OCI-LY7 (cell line): Measurements from ENCODE around the gene SEMA6B. TPM values are rescaled to one million over a fixed set of nuclear protein-coding genes. Genes with fewer than 3 reads are reported as not detected.

ENCODE experiments used
- BruUV-seq: library from RNA; stranded (reverse); fragments of 400-500 nt; replicated peaks from 2 replicates; lab custom pipeline; 2021; lab: Mats Ljungman, UMichigan
- CTCF ChIA-PET: fragments of 300-600 bp; sonication (Branson Sonifier 250); formaldehyde crosslinking; loops from one replicate; lab custom pipeline; 2022; ENCODE audit warnings: antibody characterized with exemption; ENCODE audit not compliant: unreplicated experiment; lab: Charles Lee
- POLR2A ChIA-PET: fragments of 300-600 bp; sonication (Branson Sonifier 250); formaldehyde crosslinking; loops from one replicate; lab custom pipeline; 2022; ENCODE audit warnings: antibody characterized with exemption; lab: Charles Lee
- DNase-seq: peaks from one replicate; pipeline ENCODE4 v3.0.0-alpha.2; 2015; ENCODE audit warnings: low spot score
- H2AFZ ChIP-seq: fragments of 200-600 bp; sonication (generic), shearing (Covaris generic); 2 replicates; pipeline ENCODE4 v1.6.1; 2014; ENCODE audit warnings: mild to moderate bottlenecking, antibody characterized with exemption, low read length, moderate library complexity
- H3K27ac ChIP-seq: fragments of 200-600 bp; sonication (generic); 2 replicates; pipeline ENCODE4 v1.5.1; 2014; ENCODE audit warnings: mixed run types, low read depth, mild to moderate bottlenecking, moderate library complexity, low read length, inconsistent platforms; ENCODE audit not compliant: poor library complexity, severe bottlenecking
- H3K36me3 ChIP-seq: fragments of 200-600 bp; sonication (generic); 2 replicates; pipeline ENCODE4 v1.6.1; 2014; ENCODE audit warnings: mild to moderate bottlenecking, antibody characterized with exemption, low read length, moderate library complexity, mixed read lengths; ENCODE audit not compliant: insufficient read depth
- H3K4me1 ChIP-seq: fragments of 200-600 bp; sonication (generic); 2 replicates; pipeline ENCODE4 v1.5.1; 2014; ENCODE audit warnings: mild to moderate bottlenecking, low read length; ENCODE audit not compliant: insufficient read depth, poor library complexity, severe bottlenecking
- H3K4me2 ChIP-seq: fragments of 200-600 bp; sonication (generic); 2 replicates; pipeline ENCODE4 v1.6.1; 2014; ENCODE audit warnings: mild to moderate bottlenecking, low read length
- H3K4me3 ChIP-seq: fragments of 200-600 bp; sonication (generic); 2 replicates; pipeline ENCODE4 v1.5.1; 2014; ENCODE audit warnings: mild to moderate bottlenecking, low read depth, low read length; ENCODE audit not compliant: poor library complexity, severe bottlenecking
- H3K79me2 ChIP-seq: fragments of 200-600 bp; sonication (generic); 2 replicates; pipeline ENCODE4 v1.6.1; 2016; ENCODE audit warnings: low read depth, mild to moderate bottlenecking, low read length, moderate library complexity, mixed read lengths; ENCODE audit not compliant: insufficient read depth
- H3K9me2 ChIP-seq: fragments of 200-600 bp; sonication (generic); 2 replicates; pipeline ENCODE4 v1.6.1; 2016; ENCODE audit warnings: mild to moderate bottlenecking, low read length, mixed read lengths; ENCODE audit not compliant: insufficient read depth
- H3K9me3 ChIP-seq: fragments of 200-600 bp; sonication (generic); 2 replicates; pipeline ENCODE4 v1.6.1; 2014; ENCODE audit warnings: mild to moderate bottlenecking, mixed run types, low read length, mixed read lengths
- H4K20me1 ChIP-seq: fragments of 200-600 bp; sonication (generic); 2 replicates; pipeline ENCODE4 v1.6.1; 2014; ENCODE audit warnings: mild to moderate bottlenecking, antibody characterized with exemption, low read length, moderate library complexity, mixed read lengths; ENCODE audit not compliant: insufficient read depth
- EZH2phosphoT487 ChIP-seq: fragments of 200-600 bp; sonication (generic); IDR thresholded peaks from 2 replicates; pipeline ENCODE4 v1.6.1; 2018; ENCODE audit warnings: low read depth, borderline replicate concordance, mild to moderate bottlenecking, mixed run types, antibody characterized with exemption, low read length, moderate library complexity, mixed read lengths
- intact Hi-C: fragments of 100-400 bp; cut with micrococcal nuclease; formaldehyde crosslinking; loops from one replicate; pipeline ENCODE4 v1.10.0; 2022; ENCODE audit not compliant: unreplicated experiment
- total RNA-seq, 2 experiments: library from RNA; depleted of rRNA in 1 of 2; stranded (reverse); fragments of >200 nt in 1 of 2; shearing (Covaris generic) in 1 of 2; gene quantifications; 2 replicates each; pipeline ENCODE4 v1.2.3, GENCODE V29; 2014 to 2022
- TF ChIP-seq, protein P1 (sequence below): fragments of 200-600 bp; sonication (generic); conservative IDR thresholded peaks from 2 replicates; pipeline ENCODE4 v1.5.1; 2014; ENCODE audit warnings: mild to moderate bottlenecking, antibody characterized with exemption, low read length, moderate library complexity, mixed read lengths

The SEMA6B gene
- total RNA-seq, 2 experiments from 2014 or later: not detected

DNA sequence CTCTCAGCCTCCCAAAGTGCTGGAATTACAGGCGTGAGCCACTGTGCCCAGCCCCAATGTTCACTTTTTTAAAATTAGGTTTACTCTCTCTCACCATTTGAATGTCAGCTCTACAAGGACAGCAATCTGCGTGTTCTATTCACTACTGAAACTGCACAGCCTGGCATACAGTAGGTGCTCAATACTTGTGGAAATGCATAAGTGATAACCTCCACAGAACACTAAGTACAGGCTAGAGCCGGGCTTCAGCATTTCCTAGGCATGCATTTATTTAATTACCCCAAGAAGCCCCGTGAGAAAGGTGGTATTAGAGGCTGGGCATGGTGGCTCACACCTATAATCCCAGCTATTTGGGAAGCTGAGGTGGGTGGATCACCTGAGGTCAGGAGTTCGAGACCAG lies 46.7 kb upstream of the SEMA6B start:
- no peaks in the 10 kb centered on the region for H3K9me2 ChIP-seq
- no peaks in the 10 kb centered on the region for H4K20me1 ChIP-seq
- no peak overlapping the region for H3K4me2 ChIP-seq
- ChIA-PET POLR2A (interaction anchor here (0.7 kb wide), 1 partner anchor 66 kb away, joined by 3 read pairs; the partner anchor contains the start of gene LRG1), CTCF (no interaction called here)
- intact Hi-C loops: no loop called here
- H3K79me2 ChIP-seq: no peaks in the 10 kb centered on the region
- H3K9me3 ChIP-seq: no peaks in the 10 kb centered on the region
- no peak for DNase-seq
- H3K4me1 ChIP-seq: peaks cover 8% of the 10 kb centered on the region
- H3K36me3 ChIP-seq: no peaks in the 10 kb centered on the region
- no peak overlapping the region for H2AFZ ChIP-seq
- H3K27ac ChIP-seq: no peak overlapping the region
- no TSS peak for BruUV-seq
- TF ChIP-seq EZH2phosphoT487: no peak
- TF ChIP-seq, protein P1, sequence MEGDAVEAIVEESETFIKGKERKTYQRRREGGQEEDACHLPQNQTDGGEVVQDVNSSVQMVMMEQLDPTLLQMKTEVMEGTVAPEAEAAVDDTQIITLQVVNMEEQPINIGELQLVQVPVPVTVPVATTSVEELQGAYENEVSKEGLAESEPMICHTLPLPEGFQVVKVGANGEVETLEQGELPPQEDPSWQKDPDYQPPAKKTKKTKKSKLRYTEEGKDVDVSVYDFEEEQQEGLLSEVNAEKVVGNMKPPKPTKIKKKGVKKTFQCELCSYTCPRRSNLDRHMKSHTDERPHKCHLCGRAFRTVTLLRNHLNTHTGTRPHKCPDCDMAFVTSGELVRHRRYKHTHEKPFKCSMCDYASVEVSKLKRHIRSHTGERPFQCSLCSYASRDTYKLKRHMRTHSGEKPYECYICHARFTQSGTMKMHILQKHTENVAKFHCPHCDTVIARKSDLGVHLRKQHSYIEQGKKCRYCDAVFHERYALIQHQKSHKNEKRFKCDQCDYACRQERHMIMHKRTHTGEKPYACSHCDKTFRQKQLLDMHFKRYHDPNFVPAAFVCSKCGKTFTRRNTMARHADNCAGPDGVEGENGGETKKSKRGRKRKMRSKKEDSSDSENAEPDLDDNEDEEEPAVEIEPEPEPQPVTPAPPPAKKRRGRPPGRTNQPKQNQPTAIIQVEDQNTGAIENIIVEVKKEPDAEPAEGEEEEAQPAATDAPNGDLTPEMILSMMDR: no peak
- H3K4me3 ChIP-seq: no peak overlapping the region

DNA sequence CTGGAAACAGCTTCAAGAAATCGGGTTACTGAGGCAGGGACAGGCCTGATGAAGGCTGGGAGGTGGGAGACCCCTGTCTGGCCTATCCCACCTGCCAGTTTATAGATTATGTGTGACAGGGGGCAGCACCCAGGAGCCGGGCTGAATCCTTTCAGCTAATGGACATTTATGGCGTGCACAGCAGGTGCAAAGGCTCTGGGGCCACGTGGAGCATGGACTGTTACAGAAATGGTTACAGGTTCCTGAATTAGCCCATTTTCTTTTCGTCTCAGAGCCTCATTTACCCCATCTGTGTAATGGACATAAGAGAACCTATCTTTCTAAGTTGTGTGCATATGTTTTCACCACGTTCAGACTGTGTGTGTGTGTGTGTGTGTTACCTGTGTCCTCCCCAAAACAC lies 45.4 kb upstream of the SEMA6B start:
- Histone ChIP-seq H3K4me1 (peaks cover 2% of the 10 kb centered on the region), H3K9me2 (no peaks in the 10 kb centered on the region), H4K20me1 (no peaks in the 10 kb centered on the region), H3K4me3 (no peak overlapping the region), H2AFZ (no peak overlapping the region), H3K79me2 (no peaks in the 10 kb centered on the region), H3K9me3 (no peaks in the 10 kb centered on the region), H3K4me2 (no peak overlapping the region), H3K36me3 (no peaks in the 10 kb centered on the region), H3K27ac (no peak overlapping the region)
- BruUV-seq: no TSS peak
- POLR2A ChIA-PET: interaction anchor here (0.7 kb wide), 1 partner anchor 52 kb away, joined by 4 read pairs; no protein-coding TSS in a partner anchor
- TF ChIP-seq, protein P1: no peak
- TF ChIP-seq EZH2phosphoT487: no peak
- CTCF ChIA-PET: interaction anchor here (0.6 kb wide), 1 partner anchor 510 kb away, joined by 4 read pairs; no protein-coding TSS in a partner anchor
- no peak for DNase-seq
- intact Hi-C loops: no loop called here

DNA sequence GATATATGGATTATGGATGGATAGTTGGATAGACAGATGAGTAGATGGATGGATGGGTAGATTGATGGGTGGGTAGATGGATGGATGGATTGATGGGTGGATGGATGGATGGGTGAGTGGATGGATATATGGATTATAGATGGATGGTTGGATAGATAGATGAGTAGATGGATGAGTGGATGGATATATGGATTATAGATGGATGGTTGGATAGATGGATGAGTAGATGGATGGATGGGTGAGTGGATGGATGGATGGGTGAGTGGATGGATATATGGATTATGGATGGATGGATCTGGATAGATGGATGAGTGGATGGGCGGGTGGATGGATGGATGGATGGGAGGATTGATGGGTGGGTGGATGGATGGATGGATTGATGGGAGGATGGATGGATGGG lies 43.4 kb upstream of the SEMA6B start:
- no peaks in the 10 kb centered on the region for H3K9me2 ChIP-seq
- no peaks in the 10 kb centered on the region for H3K36me3 ChIP-seq
- TF ChIP-seq EZH2phosphoT487: no peak
- TF ChIP-seq, protein P1: no peak
- CTCF ChIA-PET: no interaction called here
- H3K4me2 ChIP-seq: no peak overlapping the region
- intact Hi-C loops: no loop called here
- POLR2A ChIA-PET: no interaction called here
- no peak overlapping the region for H3K27ac ChIP-seq
- no TSS peak for BruUV-seq
- DNase-seq: no peak
- no peak overlapping the region for H2AFZ ChIP-seq
- H3K79me2 ChIP-seq: no peaks in the 10 kb centered on the region
- no peak overlapping the region for H3K4me3 ChIP-seq
- peaks cover 7% of the 10 kb centered on the region for H3K4me1 ChIP-seq
- no peaks in the 10 kb centered on the region for H3K9me3 ChIP-seq
- H4K20me1 ChIP-seq: no peaks in the 10 kb centered on the region
